HG03342 (cell line): Measurements from ENCODE around the gene GRK5.

Source experiments
- ATAC-seq: cut with Tn5 transposase; IDR thresholded peaks from one replicate; pipeline ENCODE4 v1.9.1; 2021; ENCODE audit warnings: mild to moderate bottlenecking, moderate library complexity; ENCODE audit not compliant: unreplicated experiment

GRK5 gene

DNA sequence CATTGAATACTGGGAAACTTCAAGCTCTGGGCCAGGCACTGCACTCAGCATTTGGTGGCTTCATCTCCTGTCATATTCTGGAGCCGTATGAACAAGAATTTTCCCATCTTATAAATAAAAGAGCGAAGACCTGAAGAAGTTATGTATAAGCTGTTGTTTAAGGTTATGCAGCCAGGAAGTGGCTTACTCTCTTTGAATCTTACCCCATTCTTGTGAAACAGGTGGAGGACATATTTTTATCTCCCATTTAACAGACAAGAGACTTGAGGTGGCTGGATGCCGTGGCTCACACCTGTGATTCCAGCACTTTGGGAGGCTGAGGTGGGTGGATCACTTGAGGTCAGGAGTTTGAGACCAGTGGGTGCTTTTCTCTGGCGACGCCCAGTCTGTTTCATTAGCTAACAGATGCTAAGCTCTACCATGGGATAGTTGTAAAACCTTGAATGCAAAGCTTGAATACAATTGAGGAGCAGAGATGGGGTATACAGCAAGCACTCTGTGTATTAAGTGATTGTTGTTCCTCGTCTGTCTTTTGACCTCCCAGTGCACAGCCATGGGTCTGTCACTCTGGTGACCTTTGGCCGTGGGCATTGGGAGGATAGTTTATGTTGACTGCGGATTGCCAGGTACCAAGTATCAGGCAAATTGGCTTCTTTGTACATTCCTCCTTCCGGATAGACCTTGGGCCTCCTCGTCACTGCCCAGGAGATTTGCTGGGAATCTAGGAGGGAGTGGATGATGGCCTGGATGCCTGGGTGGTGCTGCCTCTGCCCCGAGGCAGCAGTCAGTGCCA, 85.8 kb downstream of the GRK5 start:
- ATAC-seq: no peak

- no peak for ATAC-seq
These were observed 89.3 kb downstream of the GRK5 start for GRCh38 chr10:119296703-119297102.

GRCh38 chr10:119297207-119297968, 90.0 kb downstream of the GRK5 start:
- ATAC-seq: no peak

- no peak for ATAC-seq
These were observed 91.4 kb downstream of the GRK5 start for GRCh38 chr10:119298810-119299209.

GRCh38 chr10:119299531-119299930, 92.2 kb downstream of the GRK5 start:
- ATAC-seq: no peak

DNA sequence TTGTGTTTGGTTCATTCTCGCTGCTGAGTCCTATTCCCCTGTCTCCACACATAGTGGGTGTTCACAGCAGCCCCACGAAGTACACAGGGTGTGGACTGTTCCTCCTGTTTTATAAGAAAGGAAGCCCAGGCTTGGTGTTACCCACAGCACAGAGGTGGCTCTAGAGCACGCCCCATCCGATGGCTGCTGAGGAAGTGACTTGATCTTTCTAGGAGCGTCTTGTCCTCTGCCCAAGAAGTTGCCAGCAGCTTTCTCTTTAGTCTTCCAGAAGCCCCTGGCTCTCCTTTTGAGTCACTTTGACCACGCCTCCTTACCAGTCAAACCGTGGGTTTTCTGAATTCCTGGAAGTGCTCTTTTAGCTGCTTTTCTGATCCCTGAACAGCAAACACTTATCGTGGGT, 94.0 kb downstream of the GRK5 start:
- ATAC-seq: no peak

DNA sequence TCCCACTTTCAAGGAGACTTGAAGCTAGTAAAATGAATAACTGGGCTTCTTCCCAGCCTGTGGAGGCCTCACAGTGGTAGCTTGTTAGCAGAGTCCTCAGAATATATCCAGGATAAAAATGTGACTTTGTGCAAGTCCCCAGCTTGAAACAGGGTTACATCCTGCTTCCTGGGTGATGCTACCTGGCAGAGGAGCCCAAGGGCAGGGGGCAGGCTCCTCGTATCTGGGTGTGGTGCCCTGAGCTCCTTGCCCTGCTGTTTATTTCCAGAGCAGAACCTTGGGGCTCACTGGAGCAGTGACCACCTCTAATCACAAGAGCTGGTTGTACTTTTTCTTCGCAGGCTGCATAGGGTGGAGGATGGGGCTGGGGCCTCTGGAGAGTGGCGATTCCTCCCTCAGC, 94.8 kb downstream of the GRK5 start:
- ATAC-seq: no peak

- ATAC-seq: no peak
These were observed 95.4 kb downstream of the GRK5 start for GRCh38 chr10:119302591-119303253.

DNA sequence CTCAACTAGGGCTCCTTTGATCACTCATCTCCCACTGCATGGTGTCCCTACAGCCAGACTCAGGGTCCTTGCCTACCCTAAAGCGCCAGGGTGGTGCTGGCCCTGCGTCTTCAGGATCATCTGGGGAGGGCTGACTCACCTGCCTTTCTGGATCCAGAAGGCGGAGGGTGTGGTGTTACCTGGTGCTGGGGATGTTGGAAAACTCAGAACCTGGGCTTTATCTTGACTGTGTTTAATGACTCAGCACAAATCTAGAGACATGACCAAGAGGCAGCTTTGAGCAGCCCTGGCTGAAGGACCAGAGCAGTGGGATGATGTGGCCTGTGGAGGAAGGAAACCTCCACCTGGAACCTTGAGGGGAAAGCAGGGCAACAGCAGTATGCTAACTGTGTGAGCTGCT, 96.5 kb downstream of the GRK5 start:
- ATAC-seq: no peak

GRCh38 chr10:119304541-119304940, 97.2 kb downstream of the GRK5 start:
- no peak for ATAC-seq

DNA sequence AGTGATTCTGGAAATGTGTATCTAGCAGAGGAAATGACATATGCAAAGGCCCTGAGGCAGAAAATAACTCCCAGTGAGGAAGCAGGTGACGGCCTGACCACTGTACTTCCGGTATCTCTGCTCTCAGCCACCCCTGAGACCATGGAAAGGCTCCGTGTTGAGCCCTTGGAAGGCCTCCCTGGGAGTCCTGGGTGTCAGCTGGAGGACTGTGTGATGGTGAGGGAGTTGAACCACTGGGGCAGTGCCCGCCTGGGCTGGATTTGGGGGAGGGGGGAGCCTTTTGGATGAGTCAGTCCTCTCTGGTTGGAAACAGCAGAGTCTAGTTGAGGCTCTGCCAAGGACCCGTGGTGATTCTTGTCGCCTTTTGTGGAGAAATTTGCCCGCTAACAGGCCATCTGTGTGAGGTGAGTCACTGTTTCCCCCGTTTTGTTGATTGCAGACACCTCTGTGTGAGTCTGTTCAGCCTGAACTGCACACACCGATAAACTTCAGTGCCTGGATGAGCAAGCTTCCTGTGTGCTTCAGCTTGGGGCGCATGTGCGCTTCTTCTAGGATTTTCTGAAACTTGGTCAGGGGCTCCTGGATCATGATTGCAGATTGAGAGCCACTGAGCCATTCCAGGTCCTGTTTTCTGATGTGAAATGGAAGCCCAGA, 98.6 kb downstream of the GRK5 start:
- peak; percentile 61 for ATAC-seq

- ATAC-seq: peak; percentile 75
These were observed 99.2 kb downstream of the GRK5 start for GRCh38 chr10:119306514-119306951.

DNA sequence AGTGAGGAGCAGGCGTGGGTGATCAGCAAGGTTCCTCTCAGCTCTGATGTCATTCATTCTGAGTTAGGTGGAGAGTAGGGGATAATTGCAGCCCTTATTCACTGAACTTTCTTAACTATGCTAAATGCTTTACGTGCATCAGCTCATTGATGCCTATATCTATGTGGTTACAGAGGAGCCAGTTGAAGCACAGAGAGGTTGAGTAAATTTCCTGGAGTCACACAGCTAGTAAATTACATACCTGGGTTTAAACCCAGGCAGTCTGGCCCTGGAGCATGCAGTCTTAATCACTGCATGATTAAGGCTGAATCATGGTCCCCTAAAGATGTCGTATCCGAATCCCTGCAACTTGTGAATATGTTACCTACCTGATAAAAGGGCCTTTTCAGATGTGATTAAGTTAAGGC, 99.6 kb downstream of the GRK5 start:
- no peak for ATAC-seq

DNA sequence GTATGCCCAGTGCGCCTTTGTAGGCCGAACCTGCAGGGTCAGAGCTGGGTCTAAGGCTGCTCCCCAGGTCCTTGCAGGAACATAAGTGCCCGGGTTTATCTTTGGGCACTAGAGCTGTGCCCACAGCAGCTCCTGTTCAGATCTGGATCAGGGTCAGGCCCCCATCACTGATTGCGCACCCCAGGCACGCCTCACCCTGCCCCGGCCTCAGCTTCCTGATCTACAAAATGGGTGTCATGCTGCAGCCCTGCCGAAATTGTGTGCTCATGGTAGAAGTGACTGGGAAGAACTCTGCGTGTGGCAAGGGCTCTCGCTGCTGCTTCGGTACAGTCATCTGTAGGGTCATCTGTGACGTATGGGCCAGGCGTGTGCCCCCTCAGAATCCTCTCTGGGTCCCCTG, 100.7 kb downstream of the GRK5 start:
- ATAC-seq: no peak

DNA sequence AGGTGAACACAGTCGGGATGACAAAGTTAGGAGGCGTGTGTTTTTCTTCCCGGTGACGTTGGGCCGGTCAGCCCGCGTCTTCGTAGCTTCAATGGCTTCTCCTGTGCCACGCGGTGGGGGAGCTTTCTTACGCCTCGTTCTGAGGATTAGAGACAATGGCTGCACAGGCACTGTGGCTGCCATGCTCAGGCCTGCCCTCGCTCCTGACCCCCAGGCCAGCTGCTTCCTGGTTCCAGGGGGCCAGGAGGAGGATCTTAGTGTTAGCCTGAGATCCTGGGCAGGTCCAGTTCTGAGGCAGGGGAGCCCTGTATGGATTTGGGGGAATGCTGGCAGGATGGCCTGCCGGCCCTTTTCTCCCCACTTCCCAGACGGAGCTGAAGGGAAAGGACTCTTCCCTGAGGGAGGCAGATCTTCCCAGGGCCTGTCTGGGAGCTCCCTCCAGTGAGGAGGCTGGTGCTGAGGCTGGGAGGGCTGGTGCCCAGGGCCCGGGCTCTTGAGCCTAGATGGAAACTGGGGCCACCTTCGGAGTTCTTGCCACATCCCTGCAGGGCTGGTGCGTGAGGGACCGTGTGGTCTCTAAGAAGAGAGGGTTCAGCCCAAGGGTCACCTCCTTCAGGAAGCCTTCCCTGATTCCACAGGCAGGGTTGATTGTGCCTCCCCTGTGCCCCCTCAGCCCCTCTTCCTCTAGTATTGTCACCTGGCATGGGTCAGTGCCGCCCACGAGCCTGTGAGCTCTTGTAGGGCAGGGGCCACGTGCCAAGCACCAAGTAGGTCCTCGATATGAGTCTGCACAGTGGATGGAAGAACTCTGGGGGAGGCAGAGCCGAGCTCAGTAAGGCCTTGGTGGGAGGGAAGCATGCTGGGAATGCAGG, 101.4 kb downstream of the GRK5 start:
- ATAC-seq: no peak

- ATAC-seq: peak; percentile 26
These were observed 102.0 kb downstream of the GRK5 start for GRCh38 chr10:119309423-119309770.

- no peak for ATAC-seq
These were observed 103.4 kb downstream of the GRK5 start for GRCh38 chr10:119310806-119311205.

- no peak for ATAC-seq
These were observed 104.9 kb downstream of the GRK5 start for GRCh38 chr10:119312241-119312640.

- no peak for ATAC-seq
These were observed 105.7 kb downstream of the GRK5 start for GRCh38 chr10:119313024-119313423.

DNA sequence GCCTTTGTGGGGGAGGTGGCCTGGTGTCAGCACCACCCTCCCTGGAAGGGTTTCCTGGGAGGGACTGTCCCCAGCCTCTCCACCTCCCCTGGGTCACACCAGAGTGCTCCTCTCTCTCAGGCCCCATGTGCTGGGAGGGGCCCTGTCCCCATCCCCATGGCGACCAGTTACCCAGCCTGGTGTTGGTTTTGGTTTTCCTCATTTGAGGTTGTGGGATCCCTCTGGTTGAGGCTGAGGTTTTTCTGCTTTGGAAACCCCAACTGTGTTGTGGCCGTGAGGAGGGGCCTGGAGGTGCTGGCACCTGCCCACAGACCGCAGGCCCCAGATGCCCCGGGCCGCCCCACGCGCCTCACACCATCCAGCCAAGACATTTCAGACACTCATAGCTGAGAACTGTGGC, 106.3 kb downstream of the GRK5 start:
- peak; percentile 69 for ATAC-seq
